Astrocyte (in vitro differentiated cells and primary cell): ENCODE results near the gene CNIH3. TPM values are rescaled to one million over a fixed set of nuclear protein-coding genes. Genes with fewer than 3 reads are reported as not detected.

Source experiments
- DNase-seq: peaks from one replicate; pipeline ENCODE4 v3.0.0-alpha.2; 2010; ENCODE audit warnings: low read depth
- FAIRE-seq: peaks from 2 replicates; lab custom pipeline; 2011; peaks lifted over from hg19 to GRCh38; lab: Jason Lieb, UNC
- H2AFZ ChIP-seq: 2 replicates; pipeline ENCODE4 v1.6.0; 2012; ENCODE audit warnings: low read depth, low read length, inconsistent platforms
- H3K27ac ChIP-seq: 2 replicates; pipeline ENCODE4 v1.5.1; 2011; ENCODE audit warnings: low read depth, low read length, inconsistent platforms
- H3K27me3 ChIP-seq: 2 replicates; pipeline ENCODE4 v1.6.0; 2011; ENCODE audit warnings: low read length, inconsistent platforms; ENCODE audit not compliant: insufficient read depth
- H3K36me3 ChIP-seq: 2 replicates; pipeline ENCODE4 v1.5.1; 2011; ENCODE audit warnings: low read length, inconsistent platforms; ENCODE audit not compliant: insufficient read depth
- H3K4me1 ChIP-seq: 2 replicates; pipeline ENCODE4 v1.5.1; 2011; ENCODE audit warnings: low read length, inconsistent platforms; ENCODE audit not compliant: insufficient read depth
- H3K4me2 ChIP-seq: 2 replicates; pipeline ENCODE4 v1.6.0; 2012; ENCODE audit warnings: low read length, inconsistent platforms
- H3K4me3 ChIP-seq: 2 replicates; pipeline ENCODE4 v1.5.1; 2011; ENCODE audit warnings: low read depth, mild to moderate bottlenecking, low read length, inconsistent platforms; ENCODE audit not compliant: insufficient read depth
- H3K79me2 ChIP-seq: 2 replicates; pipeline ENCODE4 v1.6.0; 2012; ENCODE audit warnings: mild to moderate bottlenecking, low read length, inconsistent platforms; ENCODE audit not compliant: insufficient read depth
- H3K9ac ChIP-seq: 2 replicates; pipeline ENCODE4 v1.6.0; 2012; ENCODE audit warnings: mild to moderate bottlenecking, low read length, inconsistent platforms
- H3K9me3 ChIP-seq: 2 replicates; pipeline ENCODE4 v1.5.1; 2012; ENCODE audit warnings: low read depth, mild to moderate bottlenecking, low read length, inconsistent platforms; ENCODE audit not compliant: insufficient read depth
- H4K20me1 ChIP-seq: 2 replicates; pipeline ENCODE4 v1.6.0; 2012; ENCODE audit warnings: low read length, inconsistent platforms; ENCODE audit not compliant: insufficient read depth
- H3K27ac Mint-ChIP-seq: one replicate; pipeline ENCODE4 v1.8.0; 2021; ENCODE audit warnings: mild to moderate bottlenecking, mixed read lengths; ENCODE audit not compliant: unreplicated experiment
- H3K27me3 Mint-ChIP-seq: one replicate; pipeline ENCODE4 v1.8.0; 2021; ENCODE audit warnings: low read depth, mixed read lengths; ENCODE audit not compliant: unreplicated experiment
- H3K36me3 Mint-ChIP-seq: one replicate; pipeline ENCODE4 v1.8.0; 2021; ENCODE audit warnings: low read depth, mixed read lengths; ENCODE audit not compliant: unreplicated experiment
- H3K4me1 Mint-ChIP-seq: one replicate; pipeline ENCODE4 v1.8.0; 2021; ENCODE audit warnings: low read depth, mixed read lengths; ENCODE audit not compliant: unreplicated experiment
- H3K4me3 Mint-ChIP-seq: one replicate; pipeline ENCODE4 v1.8.0; 2021; ENCODE audit warnings: mild to moderate bottlenecking, moderate library complexity, mixed read lengths; ENCODE audit not compliant: unreplicated experiment
- H3K9me3 Mint-ChIP-seq: one replicate; pipeline ENCODE4 v1.8.0; 2021; ENCODE audit warnings: mild to moderate bottlenecking, mixed read lengths; ENCODE audit not compliant: unreplicated experiment
- EZH2 ChIP-seq: IDR thresholded peaks from 2 replicates; pipeline ENCODE4 v1.6.1; 2012; ENCODE audit warnings: mild to moderate bottlenecking, low read length, inconsistent platforms; ENCODE audit not compliant: insufficient read depth
- total RNA-seq: library from RNA; stranded (reverse); gene quantifications from 2 replicates; pipeline ENCODE4 v1.2.1, GENCODE V29; 2021
- TF ChIP-seq, protein P1 (sequence below): IDR thresholded peaks from 2 replicates; pipeline ENCODE4 v1.5.1; 2011; ENCODE audit warnings: low read depth, mild to moderate bottlenecking, inconsistent platforms, low read length, moderate library complexity; ENCODE audit not compliant: insufficient read depth

CNIH3 gene
- total RNA-seq, 1 donor from 2014 or later: 7.7 TPM

DNA sequence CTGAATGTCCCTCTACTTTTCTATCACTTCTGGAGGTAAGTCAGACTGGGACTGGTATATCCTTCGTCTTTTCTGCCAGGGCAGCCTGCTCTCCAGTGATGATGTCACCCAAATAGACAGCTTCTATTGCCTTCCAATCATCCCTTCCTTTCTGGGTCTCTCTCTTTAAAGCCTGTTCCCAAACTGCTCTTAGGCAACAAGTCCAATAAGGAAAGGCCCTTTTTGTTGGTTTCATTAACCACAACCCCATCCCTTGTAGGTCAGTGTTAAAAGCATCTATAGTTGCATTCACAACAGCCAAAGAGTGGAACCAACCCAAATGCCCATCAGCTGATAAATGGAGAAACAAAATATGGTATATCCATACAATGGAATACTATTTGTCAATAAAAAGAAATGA is 114.4 kb downstream of the CNIH3 start:
- Mint-ChIP-seq H3K27ac (no peak overlapping the region), H3K4me3 (no peak overlapping the region), H3K36me3 (peaks cover 3% of the 10 kb centered on the region), H3K9me3 (no peaks in the 10 kb centered on the region), H3K27me3 (peaks cover 5% of the 10 kb centered on the region), H3K4me1 (peaks cover 41% of the 10 kb centered on the region)
- H2AFZ ChIP-seq: no peak overlapping the region
- no peaks in the 10 kb centered on the region for H3K27me3 ChIP-seq
- no peak overlapping the region for H3K27ac ChIP-seq
- no peak overlapping the region for H3K9ac ChIP-seq
- peaks cover 20% of the 10 kb centered on the region for H3K79me2 ChIP-seq
- DNase-seq (no peak), FAIRE-seq (no peak)
- H3K4me2 ChIP-seq: no peak overlapping the region
- H3K4me1 ChIP-seq: peaks cover 20% of the 10 kb centered on the region
- H3K36me3 ChIP-seq: peaks cover 4% of the 10 kb centered on the region
- H3K9me3 ChIP-seq: no peaks in the 10 kb centered on the region
- H3K4me3 ChIP-seq: no peak overlapping the region
- no peak for TF ChIP-seq EZH2
- TF ChIP-seq, protein P1, sequence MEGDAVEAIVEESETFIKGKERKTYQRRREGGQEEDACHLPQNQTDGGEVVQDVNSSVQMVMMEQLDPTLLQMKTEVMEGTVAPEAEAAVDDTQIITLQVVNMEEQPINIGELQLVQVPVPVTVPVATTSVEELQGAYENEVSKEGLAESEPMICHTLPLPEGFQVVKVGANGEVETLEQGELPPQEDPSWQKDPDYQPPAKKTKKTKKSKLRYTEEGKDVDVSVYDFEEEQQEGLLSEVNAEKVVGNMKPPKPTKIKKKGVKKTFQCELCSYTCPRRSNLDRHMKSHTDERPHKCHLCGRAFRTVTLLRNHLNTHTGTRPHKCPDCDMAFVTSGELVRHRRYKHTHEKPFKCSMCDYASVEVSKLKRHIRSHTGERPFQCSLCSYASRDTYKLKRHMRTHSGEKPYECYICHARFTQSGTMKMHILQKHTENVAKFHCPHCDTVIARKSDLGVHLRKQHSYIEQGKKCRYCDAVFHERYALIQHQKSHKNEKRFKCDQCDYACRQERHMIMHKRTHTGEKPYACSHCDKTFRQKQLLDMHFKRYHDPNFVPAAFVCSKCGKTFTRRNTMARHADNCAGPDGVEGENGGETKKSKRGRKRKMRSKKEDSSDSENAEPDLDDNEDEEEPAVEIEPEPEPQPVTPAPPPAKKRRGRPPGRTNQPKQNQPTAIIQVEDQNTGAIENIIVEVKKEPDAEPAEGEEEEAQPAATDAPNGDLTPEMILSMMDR: no peak
- H4K20me1 ChIP-seq: peaks cover 5% of the 10 kb centered on the region

DNA sequence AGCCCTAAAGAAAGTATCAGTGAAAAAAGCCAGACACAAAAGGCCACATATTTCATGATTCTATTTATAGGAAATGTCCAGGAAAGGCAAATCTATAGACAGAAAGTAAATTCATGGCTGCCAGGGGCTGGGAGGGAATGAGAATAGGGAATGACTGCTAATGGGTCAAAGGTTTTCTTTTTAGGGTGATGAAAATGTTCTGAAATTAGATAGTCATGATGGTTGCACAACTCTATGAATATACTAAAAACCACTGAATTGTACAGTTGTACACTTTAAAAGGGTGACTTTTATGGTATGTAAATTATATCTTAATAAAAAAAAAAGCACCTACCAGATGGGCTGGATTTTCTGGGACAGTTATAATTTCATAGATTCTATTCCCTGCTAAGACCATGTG is 114.8 kb downstream of the CNIH3 start:
- H3K27ac ChIP-seq: no peak overlapping the region
- H3K27ac Mint-ChIP-seq: no peak overlapping the region
- H3K36me3 ChIP-seq: peaks cover 4% of the 10 kb centered on the region
- no peak overlapping the region for H3K4me3 ChIP-seq
- no peak overlapping the region for H2AFZ ChIP-seq
- no peak for TF ChIP-seq EZH2
- TF ChIP-seq, protein P1: no peak
- no peaks in the 10 kb centered on the region for H3K9me3 Mint-ChIP-seq
- H3K36me3 Mint-ChIP-seq: peaks cover 3% of the 10 kb centered on the region
- DNase-seq (no peak), FAIRE-seq (no peak)
- H3K9ac ChIP-seq: no peak overlapping the region
- H3K27me3 ChIP-seq: no peaks in the 10 kb centered on the region
- H4K20me1 ChIP-seq: peaks cover 5% of the 10 kb centered on the region
- H3K4me1 ChIP-seq: peaks cover 20% of the 10 kb centered on the region
- no peaks in the 10 kb centered on the region for H3K9me3 ChIP-seq
- H3K4me1 Mint-ChIP-seq: peaks cover 37% of the 10 kb centered on the region
- peaks cover 5% of the 10 kb centered on the region for H3K27me3 Mint-ChIP-seq
- H3K4me2 ChIP-seq: no peak overlapping the region
- H3K79me2 ChIP-seq: peaks cover 20% of the 10 kb centered on the region
- H3K4me3 Mint-ChIP-seq: no peak overlapping the region

DNA sequence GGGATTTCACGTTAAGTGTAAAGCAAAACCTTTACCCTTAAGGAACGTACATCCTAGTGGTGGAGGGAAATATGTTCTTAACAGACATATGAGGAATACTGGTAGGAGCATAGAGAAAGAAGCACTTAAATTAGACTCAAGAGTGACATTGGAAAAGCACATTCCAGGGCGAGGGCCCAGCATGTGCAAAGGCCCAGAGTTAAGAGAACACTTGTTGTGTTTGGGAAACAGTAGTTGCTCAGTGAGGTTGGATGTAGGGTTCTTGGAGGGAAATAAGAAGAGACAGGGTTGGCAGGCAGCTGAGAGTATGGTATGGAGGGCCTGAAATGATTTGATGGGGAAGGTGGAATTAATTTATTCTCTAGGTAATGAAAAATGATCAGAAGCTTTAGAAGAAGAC is 115.5 kb downstream of the CNIH3 start:
- no peak for TF ChIP-seq EZH2
- TF ChIP-seq, protein P1: no peak
- no peak overlapping the region for H3K27ac Mint-ChIP-seq
- Histone ChIP-seq H3K4me2 (no peak overlapping the region), H2AFZ (no peak overlapping the region), H3K9me3 (no peaks in the 10 kb centered on the region), H4K20me1 (peaks cover 5% of the 10 kb centered on the region), H3K36me3 (peaks cover 4% of the 10 kb centered on the region), H3K4me3 (no peak overlapping the region), H3K79me2 (peaks cover 20% of the 10 kb centered on the region), H3K27me3 (no peaks in the 10 kb centered on the region), H3K9ac (no peak overlapping the region), H3K27ac (no peak overlapping the region), H3K4me1 (peaks cover 16% of the 10 kb centered on the region)
- H3K9me3 Mint-ChIP-seq: no peaks in the 10 kb centered on the region
- H3K4me1 Mint-ChIP-seq: peaks cover 31% of the 10 kb centered on the region
- DNase-seq: no peak
- H3K4me3 Mint-ChIP-seq: no peak overlapping the region
- peaks cover 5% of the 10 kb centered on the region for H3K27me3 Mint-ChIP-seq
- H3K36me3 Mint-ChIP-seq: peaks cover 3% of the 10 kb centered on the region
- FAIRE-seq: no peak
